Lower lobe of right lung (tissue), 2 donors: ENCODE measurements around the gene TSPY8. TPM values are rescaled to one million over a fixed set of nuclear protein-coding genes. Genes with fewer than 3 reads are reported as not detected.
"Not testable (repeated sequence)": the region's sequence is repeated elsewhere in the genome, so short reads cannot be mapped to it uniquely, and the experiment has no call there.

Source experiments
- ATAC-seq, 2 donors: fragments of 200-7000 bp; cut with Tn5 transposase; one replicate each; pipeline ENCODE4 v1.9.1; 2020 to 2022; ENCODE audit warnings: mild to moderate bottlenecking in 2 of 2, moderate library complexity in 2 of 2
- DNase-seq: peaks from one replicate; pipeline ENCODE4 v3.0.0-alpha.2; 2020
- H3K27ac ChIP-seq: fragments of 200-600 bp; one replicate; pipeline ENCODE4 v1.8.0; 2022
- H3K27me3 ChIP-seq: fragments of 200-600 bp; one replicate; pipeline ENCODE4 v1.8.0; 2022; ENCODE audit warnings: low read depth
- H3K36me3 ChIP-seq: fragments of 200-600 bp; one replicate; pipeline ENCODE4 v1.8.0; 2022; ENCODE audit warnings: mild to moderate bottlenecking
- H3K4me1 ChIP-seq: fragments of 200-600 bp; one replicate; pipeline ENCODE4 v1.8.0; 2022
- H3K4me3 ChIP-seq: fragments of 200-600 bp; one replicate; pipeline ENCODE4 v1.8.0; 2022; ENCODE audit warnings: mild to moderate bottlenecking
- H3K9me3 ChIP-seq: fragments of 200-600 bp; one replicate; pipeline ENCODE4 v1.8.0; 2022
- CTCF ChIP-seq: fragments of 200-600 bp; IDR thresholded peaks from one replicate; pipeline ENCODE4 v1.8.0; 2022; ENCODE audit warnings: antibody characterized with exemption, mild to moderate bottlenecking
- intact Hi-C: fragments of 100-400 bp; cut with DNase I; formaldehyde crosslinking; loops from one replicate; pipeline ENCODE4 v1.11.0; 2022
- long read RNA-seq: library from polyadenylated mRNA; unstranded; transcript quantifications from one replicate; pipeline ENCODE4 v2.0.0, GENCODE V29; 2021
- total RNA-seq: library from RNA; stranded (reverse); fragmentation: NEBNext Ultra II Directional; extraction: Animal tissue kit (Norgen Biotek cat#: 25700); gene quantifications from one replicate; pipeline ENCODE4 v1.2.1, GENCODE V29; 2021
- donor health status: DM: no; HTN: yes; CAD: no; lungs with severe emphysema.

The TSPY8 gene
- total RNA-seq = not detected
- long read RNA-seq = 0 reads

DNA sequence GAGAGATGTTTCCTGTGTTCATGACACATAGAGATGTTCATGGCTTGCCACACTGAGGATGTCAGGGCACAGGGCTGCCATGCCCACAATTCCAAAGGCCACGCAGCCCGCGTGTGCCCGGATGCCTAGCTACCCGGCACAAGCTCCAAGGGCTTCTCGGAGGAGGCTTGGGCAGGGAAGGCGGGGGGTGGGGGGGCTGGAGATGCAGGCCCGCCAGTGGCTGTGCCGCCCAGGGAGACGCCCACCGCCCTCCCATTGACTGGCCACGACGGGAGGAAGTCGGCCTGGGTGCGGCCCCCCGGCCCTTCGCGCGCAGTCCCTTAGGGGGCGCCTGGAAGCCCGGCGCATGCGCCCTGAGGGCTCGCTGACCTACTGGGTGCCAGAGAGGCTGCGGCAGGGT lies at the start of gene TSPY8:
TSS of gene TSPY8 (plus strand) at position 301 of the 400 bp plus-strand sequence. CDS start at position 347, 46 bp downstream.
- H3K4me3 ChIP-seq, H3K27ac ChIP-seq, ATAC-seq, DNase-seq, H3K36me3 ChIP-seq, H3K9me3 ChIP-seq, H3K4me1 ChIP-seq, H3K27me3 ChIP-seq, intact Hi-C loops: not testable (repeated sequence)

- no peak for ATAC-seq
- Histone ChIP-seq H3K36me3 (no peaks in the 10 kb centered on the region), H3K4me3 (no peak overlapping the region), H3K9me3 (no peaks in the 10 kb centered on the region), H3K27me3 (no peaks in the 10 kb centered on the region), H3K27ac (no peak overlapping the region), H3K4me1 (no peaks in the 10 kb centered on the region)
- no peak for TF ChIP-seq CTCF
- no peak for DNase-seq
- intact Hi-C loops = no loop called here
Observed at GRCh38 chrY:9320996-9321395, 36.6 kb upstream of the TSPY8 start.

DNA sequence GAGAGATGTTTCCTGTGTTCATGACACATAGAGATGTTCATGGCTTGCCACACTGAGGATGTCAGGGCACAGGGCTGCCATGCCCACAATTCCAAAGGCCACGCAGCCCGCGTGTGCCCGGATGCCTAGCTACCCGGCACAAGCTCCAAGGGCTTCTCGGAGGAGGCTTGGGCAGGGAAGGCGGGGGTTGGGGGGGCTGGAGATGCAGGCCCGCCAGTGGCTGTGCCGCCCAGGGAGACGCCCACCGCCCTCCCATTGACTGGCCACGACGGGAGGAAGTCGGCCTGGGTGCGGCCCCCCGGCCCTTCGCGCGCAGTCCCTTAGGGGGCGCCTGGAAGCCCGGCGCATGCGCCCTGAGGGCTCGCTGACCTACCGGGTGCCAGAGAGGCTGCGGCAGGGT lies 20.4 kb upstream of the TSPY8 start, which contains the start of gene TSPY4:
TSS of gene TSPY4 (plus strand) at position 301 of the 400 bp plus-strand sequence. CDS start at position 347, 46 bp downstream.
- intact Hi-C loops, H3K9me3 ChIP-seq, H3K4me3 ChIP-seq, H3K4me1 ChIP-seq, DNase-seq, ATAC-seq, H3K27ac ChIP-seq, H3K36me3 ChIP-seq, H3K27me3 ChIP-seq: not testable (repeated sequence)

DNA sequence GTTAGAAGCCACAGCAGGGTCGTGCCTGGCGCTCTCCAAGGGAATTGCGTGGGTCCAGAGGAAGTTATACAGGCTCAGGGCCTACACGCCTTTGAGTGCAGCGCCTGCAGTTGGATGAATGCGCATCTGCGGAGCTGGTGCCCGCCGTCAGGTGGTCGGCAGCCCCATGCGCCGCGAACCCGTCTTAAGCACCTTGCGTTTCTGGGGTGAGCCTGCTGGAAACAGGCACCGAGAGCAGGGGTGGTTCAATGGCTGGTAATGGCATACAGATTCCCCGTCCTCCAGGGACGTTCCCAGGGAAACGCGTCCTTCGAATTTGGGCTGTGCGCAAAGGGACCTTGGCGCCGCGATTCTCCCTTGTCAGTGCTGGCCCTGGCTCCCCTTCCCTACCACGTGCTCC lies 38.9 kb downstream of the TSPY8 start:
- H3K4me3 ChIP-seq, H3K9me3 ChIP-seq, ATAC-seq, DNase-seq, H3K36me3 ChIP-seq, H3K4me1 ChIP-seq, H3K27me3 ChIP-seq, intact Hi-C loops, H3K27ac ChIP-seq: not testable (repeated sequence)

GRCh38 chrY:9398121-9398520 lies 40.5 kb downstream of the TSPY8 start, which contains the start of gene TSPY3:
TSPY3 (plus strand) TSS chrY:9398421; CDS start chrY:9398467, 46 bp downstream.
- H3K27me3 ChIP-seq, H3K27ac ChIP-seq, H3K4me1 ChIP-seq, intact Hi-C loops, DNase-seq, ATAC-seq, H3K4me3 ChIP-seq, H3K36me3 ChIP-seq, H3K9me3 ChIP-seq: not testable (repeated sequence)

Other genes starting within 250 kb of the TSPY8 start
- not detected for gene TSPY4, start 20.3 kb upstream of the TSPY8 start, total RNA-seq
- not detected for gene TSPY3, start 40.6 kb downstream of the TSPY8 start, total RNA-seq
- not detected for gene TSPY1, start 109.2 kb downstream of the TSPY8 start, total RNA-seq
- not detected for gene TSPY9, start 129.5 kb downstream of the TSPY8 start, total RNA-seq
- not detected for gene TSPY10, start 170.1 kb downstream of the TSPY8 start, total RNA-seq